Neural progenitor cell (in vitro differentiated cells): ENCODE data around the gene KIF19.

Experiments
- EZH2 ChIP-seq: fragments of 200-600 bp; sonication (generic); IDR thresholded peaks from 2 replicates; pipeline ENCODE4 v1.6.1; 2017; ENCODE audit warnings: antibody characterized with exemption, mild to moderate bottlenecking, moderate library complexity
- EZH2phosphoT487 ChIP-seq: fragments of 200-600 bp; sonication (generic); IDR thresholded peaks from 2 replicates; pipeline ENCODE4 v1.6.1; 2017; ENCODE audit warnings: antibody characterized with exemption
- TF ChIP-seq, protein P1 (sequence below): fragments of 200-600 bp; sonication (generic); IDR thresholded peaks from 2 replicates; pipeline ENCODE4 v1.5.1; 2017; ENCODE audit warnings: antibody characterized with exemption, mild to moderate bottlenecking

DNA sequence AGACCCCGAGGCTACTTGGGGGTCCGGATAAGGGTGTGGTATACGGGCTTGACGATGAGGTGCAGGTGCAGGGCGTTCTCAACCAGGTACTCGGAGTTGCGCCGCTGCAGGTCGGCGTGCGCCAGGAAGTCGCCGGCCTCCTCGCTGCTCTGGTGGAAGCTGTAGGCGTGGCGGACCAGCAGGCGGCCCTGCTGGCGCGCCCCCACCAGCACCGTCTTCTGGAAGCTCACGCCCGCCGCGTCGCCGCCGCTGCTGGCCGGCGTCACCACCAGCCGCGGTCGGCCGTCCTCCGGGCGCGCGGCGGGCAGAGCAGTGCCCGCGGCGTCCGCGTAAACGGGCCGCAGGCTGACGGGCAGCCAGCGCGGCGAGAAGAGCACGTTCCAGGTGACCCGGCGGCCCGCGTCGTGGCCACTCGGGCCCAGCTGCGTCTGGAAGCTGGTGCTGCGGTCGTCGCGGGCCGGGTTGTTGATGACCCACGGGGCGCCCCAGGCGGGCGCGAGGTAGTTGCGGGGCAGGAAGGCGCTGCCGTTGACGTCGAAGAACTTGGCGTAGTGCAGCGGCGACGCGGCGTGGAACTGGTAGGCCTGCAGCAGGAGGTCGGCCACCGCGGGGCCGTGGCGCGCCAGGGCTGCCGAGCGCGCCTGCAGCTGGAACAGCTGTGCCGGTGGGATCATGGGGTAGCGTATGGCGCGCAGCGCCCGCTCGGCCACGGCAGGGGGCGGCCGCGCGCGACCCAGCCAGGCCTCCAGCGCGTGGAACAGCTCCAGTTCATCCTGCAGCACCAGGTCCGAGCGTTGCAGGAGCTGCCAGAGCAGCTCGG, 30.8 kb downstream of the KIF19 start:
- TF ChIP-seq, protein P1, sequence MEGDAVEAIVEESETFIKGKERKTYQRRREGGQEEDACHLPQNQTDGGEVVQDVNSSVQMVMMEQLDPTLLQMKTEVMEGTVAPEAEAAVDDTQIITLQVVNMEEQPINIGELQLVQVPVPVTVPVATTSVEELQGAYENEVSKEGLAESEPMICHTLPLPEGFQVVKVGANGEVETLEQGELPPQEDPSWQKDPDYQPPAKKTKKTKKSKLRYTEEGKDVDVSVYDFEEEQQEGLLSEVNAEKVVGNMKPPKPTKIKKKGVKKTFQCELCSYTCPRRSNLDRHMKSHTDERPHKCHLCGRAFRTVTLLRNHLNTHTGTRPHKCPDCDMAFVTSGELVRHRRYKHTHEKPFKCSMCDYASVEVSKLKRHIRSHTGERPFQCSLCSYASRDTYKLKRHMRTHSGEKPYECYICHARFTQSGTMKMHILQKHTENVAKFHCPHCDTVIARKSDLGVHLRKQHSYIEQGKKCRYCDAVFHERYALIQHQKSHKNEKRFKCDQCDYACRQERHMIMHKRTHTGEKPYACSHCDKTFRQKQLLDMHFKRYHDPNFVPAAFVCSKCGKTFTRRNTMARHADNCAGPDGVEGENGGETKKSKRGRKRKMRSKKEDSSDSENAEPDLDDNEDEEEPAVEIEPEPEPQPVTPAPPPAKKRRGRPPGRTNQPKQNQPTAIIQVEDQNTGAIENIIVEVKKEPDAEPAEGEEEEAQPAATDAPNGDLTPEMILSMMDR: no peak
- TF ChIP-seq EZH2phosphoT487: no peak
- no peak for TF ChIP-seq EZH2
